Measurements from ENCODE around the gene SQSTM1. TPM values are rescaled to one million over a fixed set of nuclear protein-coding genes. Genes with fewer than 3 reads are reported as not detected.

The SQSTM1 gene
- total RNA-seq, 1 donor from 2014 or later = 146 TPM

DNA sequence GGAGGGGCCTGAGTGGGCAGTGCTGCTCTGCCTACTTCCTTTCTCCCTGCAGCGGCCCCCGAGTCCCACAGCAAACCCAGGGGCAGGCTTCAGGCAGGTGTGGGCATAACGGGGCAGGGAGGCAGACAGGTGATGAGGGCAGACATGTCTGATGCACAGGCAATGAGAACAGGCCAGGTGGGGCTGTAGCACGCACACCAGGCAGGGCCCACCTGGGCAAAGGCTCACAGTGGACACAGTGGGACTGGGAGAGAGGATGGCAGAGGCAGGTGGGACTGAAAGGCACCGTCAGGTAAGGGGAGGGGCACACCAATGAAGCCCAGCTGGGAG, 21.1 kb upstream of the SQSTM1 start:
- H3K9me3 Mint-ChIP-seq = no peaks in the 10 kb centered on the region
- DNase-seq (ENCODE audit: low spot score in 2 of 2, unreplicated experiment in 2 of 2) = no peak
- H3K27ac Mint-ChIP-seq = no peak overlapping the region
- H3K4me1 Mint-ChIP-seq = peaks cover 20% of the 10 kb centered on the region
- H3K36me3 Mint-ChIP-seq = peaks cover 14% of the 10 kb centered on the region
- TF ChIP-seq, protein P1, sequence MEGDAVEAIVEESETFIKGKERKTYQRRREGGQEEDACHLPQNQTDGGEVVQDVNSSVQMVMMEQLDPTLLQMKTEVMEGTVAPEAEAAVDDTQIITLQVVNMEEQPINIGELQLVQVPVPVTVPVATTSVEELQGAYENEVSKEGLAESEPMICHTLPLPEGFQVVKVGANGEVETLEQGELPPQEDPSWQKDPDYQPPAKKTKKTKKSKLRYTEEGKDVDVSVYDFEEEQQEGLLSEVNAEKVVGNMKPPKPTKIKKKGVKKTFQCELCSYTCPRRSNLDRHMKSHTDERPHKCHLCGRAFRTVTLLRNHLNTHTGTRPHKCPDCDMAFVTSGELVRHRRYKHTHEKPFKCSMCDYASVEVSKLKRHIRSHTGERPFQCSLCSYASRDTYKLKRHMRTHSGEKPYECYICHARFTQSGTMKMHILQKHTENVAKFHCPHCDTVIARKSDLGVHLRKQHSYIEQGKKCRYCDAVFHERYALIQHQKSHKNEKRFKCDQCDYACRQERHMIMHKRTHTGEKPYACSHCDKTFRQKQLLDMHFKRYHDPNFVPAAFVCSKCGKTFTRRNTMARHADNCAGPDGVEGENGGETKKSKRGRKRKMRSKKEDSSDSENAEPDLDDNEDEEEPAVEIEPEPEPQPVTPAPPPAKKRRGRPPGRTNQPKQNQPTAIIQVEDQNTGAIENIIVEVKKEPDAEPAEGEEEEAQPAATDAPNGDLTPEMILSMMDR (IDR thresholded peaks at IDR 0.05; ENCODE audit: unreplicated experiment) = no peak
- no peaks in the 10 kb centered on the region for H3K27me3 Mint-ChIP-seq (ENCODE audit: low read depth)
- H3K4me3 Mint-ChIP-seq = no peak overlapping the region

DNA sequence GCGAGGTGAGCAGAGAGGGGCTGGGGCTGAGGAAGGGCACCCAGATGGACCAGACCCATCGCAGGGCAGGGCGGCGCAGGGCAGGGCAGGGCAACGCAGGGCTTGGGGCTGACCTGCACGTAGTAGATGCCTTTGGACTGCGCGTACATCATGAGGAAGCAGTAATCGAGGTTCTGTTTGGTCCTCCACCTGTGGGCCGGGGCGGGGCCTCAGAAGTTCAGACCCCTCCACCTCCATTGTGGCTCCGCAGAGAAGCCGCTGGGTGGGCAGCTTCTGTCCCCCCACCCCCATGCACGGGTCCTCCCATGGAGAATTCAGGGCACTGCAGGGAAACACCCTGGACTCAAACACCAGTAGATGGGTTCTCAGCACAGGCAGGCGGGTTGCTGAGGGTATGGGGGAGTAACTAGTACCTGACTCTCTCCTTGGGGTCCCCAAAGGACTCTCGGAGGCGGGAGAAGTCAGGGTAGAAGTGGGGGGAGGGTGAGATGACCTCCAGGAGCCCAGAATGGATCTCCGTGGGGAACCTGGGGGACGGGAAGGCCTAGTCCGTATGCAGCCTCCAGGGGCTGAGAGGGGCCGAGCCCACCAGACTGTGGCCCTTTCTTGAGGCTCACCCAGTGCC, 20.5 kb upstream of the SQSTM1 start:
- TF ChIP-seq, protein P1 (IDR thresholded peaks at IDR 0.05; ENCODE audit: unreplicated experiment) = no peak
- no peak overlapping the region for H3K27ac Mint-ChIP-seq
- DNase-seq (ENCODE audit: low spot score in 2 of 2, unreplicated experiment in 2 of 2) = no peak
- H3K27me3 Mint-ChIP-seq (ENCODE audit: low read depth) = no peaks in the 10 kb centered on the region
- H3K9me3 Mint-ChIP-seq = no peaks in the 10 kb centered on the region
- peaks cover 14% of the 10 kb centered on the region for H3K36me3 Mint-ChIP-seq
- H3K4me3 Mint-ChIP-seq = no peak overlapping the region
- H3K4me1 Mint-ChIP-seq = peaks cover 25% of the 10 kb centered on the region

DNA sequence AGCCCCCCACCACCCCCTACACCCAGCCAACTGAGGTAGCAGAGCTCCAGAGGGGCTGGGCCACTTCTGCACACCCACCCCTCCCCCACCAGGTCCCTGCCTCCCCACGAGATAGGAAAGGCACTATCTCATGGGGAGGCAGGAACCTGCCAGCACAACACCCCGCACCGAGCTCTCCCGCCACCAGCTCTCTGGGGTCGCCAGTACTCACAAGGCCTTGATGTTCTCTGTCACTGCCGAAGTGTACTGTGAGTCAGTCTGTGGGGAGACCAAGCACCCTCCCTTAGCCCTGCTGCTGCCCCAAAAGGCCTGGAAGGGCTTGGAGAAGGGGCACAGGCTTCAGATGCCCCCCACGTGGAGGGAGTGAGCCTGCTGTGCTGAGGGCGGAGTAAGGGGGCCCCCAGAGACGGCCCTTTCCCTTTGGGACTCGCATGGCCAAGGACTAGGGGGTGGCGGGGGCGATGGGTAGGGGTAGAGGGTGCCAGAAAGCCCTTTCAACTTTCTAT, 20.0 kb upstream of the SQSTM1 start:
- Mint-ChIP-seq H3K4me1 (peaks cover 29% of the 10 kb centered on the region), H3K27ac (no peak overlapping the region), H3K27me3 (ENCODE audit: low read depth) (no peaks in the 10 kb centered on the region), H3K36me3 (peaks cover 14% of the 10 kb centered on the region), H3K9me3 (no peaks in the 10 kb centered on the region), H3K4me3 (no peak overlapping the region)
- TF ChIP-seq, protein P1 (IDR thresholded peaks at IDR 0.05; ENCODE audit: unreplicated experiment) = no peak
- DNase-seq (ENCODE audit: low spot score in 2 of 2, unreplicated experiment in 2 of 2) = no peak

DNA sequence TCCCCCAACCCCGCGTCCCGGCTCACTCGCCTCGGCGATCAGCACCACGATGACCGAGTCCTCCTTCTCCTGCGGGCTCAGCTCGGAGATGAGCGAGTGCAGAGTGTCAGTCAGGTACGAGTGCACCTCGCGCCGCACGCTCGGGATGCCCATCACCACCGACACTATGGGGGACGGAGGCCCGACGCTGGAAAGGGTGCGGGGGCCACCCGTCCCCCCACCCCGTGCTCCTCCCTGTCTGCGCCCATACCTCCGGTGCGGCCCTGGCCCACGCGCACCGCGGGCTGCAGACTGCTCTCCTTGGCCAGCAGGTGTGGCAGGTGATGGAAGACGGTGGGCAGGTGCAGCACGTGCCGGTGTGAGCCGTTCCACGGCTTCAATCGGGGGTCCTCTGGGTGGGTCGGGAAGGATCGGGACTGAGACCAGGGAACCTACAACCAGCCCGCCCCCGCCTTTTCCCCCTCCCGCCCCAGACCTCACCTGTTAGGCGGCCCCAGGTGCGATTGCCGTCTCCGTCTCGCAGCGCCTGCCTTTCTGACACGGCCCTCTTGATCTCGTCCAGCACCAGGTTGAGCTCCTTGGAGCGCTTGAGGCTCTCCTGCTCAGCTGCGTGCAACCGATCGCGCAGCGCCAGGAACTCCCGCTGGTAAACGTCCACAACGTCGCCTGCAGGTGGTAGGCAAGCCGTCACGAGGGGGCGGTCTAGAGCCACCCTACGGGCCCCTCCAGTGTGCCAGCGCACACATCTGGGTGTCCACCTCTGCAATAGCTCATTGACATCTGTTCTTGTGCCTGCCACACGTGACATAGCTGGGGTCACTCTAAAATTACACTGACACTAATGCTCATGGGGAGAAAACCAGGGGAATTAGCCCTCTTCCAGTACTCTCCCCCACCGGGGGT, 19.1 kb upstream of the SQSTM1 start:
- H3K27ac Mint-ChIP-seq = no peak overlapping the region
- peaks cover 29% of the 10 kb centered on the region for H3K4me1 Mint-ChIP-seq
- H3K36me3 Mint-ChIP-seq = peaks cover 14% of the 10 kb centered on the region
- peak in 1 of 2 experiments; percentile 66 for DNase-seq (ENCODE audit: low spot score in 2 of 2, unreplicated experiment in 2 of 2)
- no peak overlapping the region for H3K4me3 Mint-ChIP-seq
- TF ChIP-seq, protein P1 (IDR thresholded peaks at IDR 0.05; ENCODE audit: unreplicated experiment) = no peak
- no peaks in the 10 kb centered on the region for H3K9me3 Mint-ChIP-seq
- no peaks in the 10 kb centered on the region for H3K27me3 Mint-ChIP-seq (ENCODE audit: low read depth)

DNA sequence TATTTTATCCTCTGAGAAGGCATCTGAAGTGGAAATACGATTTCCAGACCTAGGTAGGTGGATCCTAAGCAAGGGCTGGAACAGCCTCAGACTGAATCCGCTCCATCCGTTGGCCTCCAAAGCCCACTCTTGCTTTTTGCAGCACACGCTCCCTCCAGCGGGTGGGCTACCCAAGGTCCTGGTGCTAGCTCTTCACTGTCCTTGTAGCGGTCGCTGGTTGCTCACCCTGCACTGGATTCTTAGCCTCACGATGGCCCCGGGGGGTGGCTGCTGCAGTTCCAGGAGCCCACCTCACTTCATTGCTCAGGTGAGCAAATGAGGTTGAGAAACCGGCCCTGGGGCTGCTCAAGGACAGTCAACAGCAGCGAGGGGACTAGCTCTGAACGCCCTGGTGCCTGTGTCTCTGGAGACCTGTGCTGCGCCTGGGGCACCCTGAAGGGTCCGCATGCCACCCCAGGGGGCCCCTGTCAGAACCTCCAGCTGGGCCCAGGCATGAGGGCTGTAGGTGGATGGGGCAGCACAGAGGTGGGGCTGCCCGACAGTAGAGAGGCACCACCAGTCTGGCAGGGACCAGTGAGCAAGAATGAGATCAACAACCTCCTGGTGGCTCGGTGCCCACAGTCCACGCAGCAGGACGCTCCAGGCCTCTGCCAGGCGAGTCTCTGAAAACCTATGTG, 18.4 kb upstream of the SQSTM1 start:
- peaks cover 29% of the 10 kb centered on the region for H3K4me1 Mint-ChIP-seq
- TF ChIP-seq, protein P1 (IDR thresholded peaks at IDR 0.05; ENCODE audit: unreplicated experiment) = no peak
- H3K36me3 Mint-ChIP-seq = peaks cover 10% of the 10 kb centered on the region
- DNase-seq (ENCODE audit: low spot score in 2 of 2, unreplicated experiment in 2 of 2) = no peak
- no peak overlapping the region for H3K27ac Mint-ChIP-seq
- H3K9me3 Mint-ChIP-seq = no peaks in the 10 kb centered on the region
- H3K27me3 Mint-ChIP-seq (ENCODE audit: low read depth) = no peaks in the 10 kb centered on the region
- no peak overlapping the region for H3K4me3 Mint-ChIP-seq
